Measurements from ENCODE around the gene TYMP. TPM values are rescaled to one million over a fixed set of nuclear protein-coding genes. Genes with fewer than 3 reads are reported as not detected.

Gene TYMP
- polyA plus RNA-seq, 1 of the 3 experiments (the other 2 are of a cell fraction), result 1.7 TPM

DNA sequence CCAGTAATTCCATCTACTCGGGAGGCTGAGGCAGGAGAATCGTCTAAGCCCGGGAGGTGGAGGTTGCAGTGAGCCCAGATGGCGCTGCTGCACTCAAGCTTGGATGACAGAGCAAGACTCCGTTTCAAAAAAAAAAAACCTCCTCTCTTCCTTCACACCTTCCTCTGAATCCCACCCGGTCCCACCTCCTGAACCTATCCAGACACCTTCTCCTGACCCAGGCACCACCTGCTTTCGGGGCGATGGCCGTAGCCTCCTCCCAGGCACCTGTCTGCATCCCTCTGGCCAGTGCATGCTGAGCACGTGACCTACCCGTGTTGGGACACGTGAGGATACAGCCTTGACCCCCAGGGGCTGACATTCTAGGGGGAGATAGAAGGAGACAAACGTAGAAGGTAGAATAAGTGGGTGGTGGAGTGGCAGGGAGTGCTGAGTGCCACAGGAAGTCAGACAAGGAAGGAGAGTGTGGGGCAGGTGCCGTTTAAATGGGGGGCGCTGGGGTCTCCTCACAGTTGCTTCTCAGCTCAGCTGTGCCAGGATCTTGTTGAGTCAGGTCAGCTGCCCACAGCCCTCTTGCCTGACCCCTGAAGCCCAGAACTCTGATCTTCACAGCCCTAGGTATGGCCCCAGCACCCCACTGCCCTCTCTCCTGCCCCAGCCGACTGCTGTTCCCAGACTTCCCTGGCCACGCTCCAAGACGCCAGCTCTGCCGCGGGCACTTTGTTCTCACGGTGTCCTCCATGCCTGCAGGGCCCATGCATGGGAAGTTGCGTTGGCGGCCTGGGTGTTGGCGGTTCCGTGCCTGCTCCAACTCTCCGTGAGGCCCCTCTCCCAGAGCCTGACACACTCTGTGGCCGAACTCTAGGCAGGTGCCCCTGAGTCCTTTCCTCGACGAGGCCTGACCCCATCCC, 44.3 kb downstream of the TYMP start:
- Histone ChIP-seq H3K4me2 (no peak overlapping the region), H3K36me3 (replicated peaks in 1 of 2; ENCODE audit: control insufficient read depth in 1 of 2, insufficient read depth in 2 of 2, low read length in 1 of 2) (no peaks in the 10 kb centered on the region), H3K27ac (ENCODE audit: low read depth in 2 of 2, low read length in 1 of 2) (no peak overlapping the region), H2AFZ (ENCODE audit: low read depth) (no peak overlapping the region), H3K9me3 (no peaks in the 10 kb centered on the region), H3K79me2 (ENCODE audit: insufficient read depth) (no peaks in the 10 kb centered on the region), H3K9ac (no peak overlapping the region), H3K9me2 (no peaks in the 10 kb centered on the region), H3K4me1 (ENCODE audit: control insufficient read depth in 1 of 2, insufficient read depth in 2 of 2, low read depth in 1 of 2, low read length in 1 of 2) (peaks cover 0 to 2% of the 10 kb centered on the region in 2 experiments; a peak in 1 of 4 replicates), H3K27me3 (ENCODE audit: insufficient read depth) (peaks cover 6% of the 10 kb centered on the region; the same call in 1 of the 2 replicates), H3K4me3 (ENCODE audit: low read depth in 2 of 2, low read length in 1 of 2) (no peak overlapping the region), H4K20me1 (ENCODE audit: insufficient read depth) (no peaks in the 10 kb centered on the region), H3F3A (replicated peaks; ENCODE audit: insufficient read depth) (no peaks in the 10 kb centered on the region)
- TF ChIP-seq FOXM1 (IDR thresholded peaks at IDR 0.05; ENCODE audit: low read depth), result no peak
- TF ChIP-seq RFX5 (IDR thresholded peaks at IDR 0.05; ENCODE audit: low read length), result no peak
- TF ChIP-seq, protein P1, sequence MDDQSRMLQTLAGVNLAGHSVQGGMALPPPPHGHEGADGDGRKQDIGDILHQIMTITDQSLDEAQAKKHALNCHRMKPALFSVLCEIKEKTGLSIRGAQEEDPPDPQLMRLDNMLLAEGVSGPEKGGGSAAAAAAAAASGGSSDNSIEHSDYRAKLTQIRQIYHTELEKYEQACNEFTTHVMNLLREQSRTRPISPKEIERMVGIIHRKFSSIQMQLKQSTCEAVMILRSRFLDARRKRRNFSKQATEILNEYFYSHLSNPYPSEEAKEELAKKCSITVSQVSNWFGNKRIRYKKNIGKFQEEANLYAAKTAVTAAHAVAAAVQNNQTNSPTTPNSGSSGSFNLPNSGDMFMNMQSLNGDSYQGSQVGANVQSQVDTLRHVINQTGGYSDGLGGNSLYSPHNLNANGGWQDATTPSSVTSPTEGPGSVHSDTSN (IDR thresholded peaks at IDR 0.05), result no peak
- TF ChIP-seq TCF12 (IDR thresholded peaks at IDR 0.05), result no peak
- no peak for TF ChIP-seq FOXJ3 (CRISPR knock-in tag; IDR thresholded peaks at IDR 0.05)
- TF ChIP-seq EP300 (IDR thresholded peaks at IDR 0.05; ENCODE audit: borderline replicate concordance in 1 of 2, low read depth in 1 of 2, low read length in 1 of 2), result no peak
- TF ChIP-seq GABPA (IDR thresholded peaks at IDR 0.05; ENCODE audit: low read depth), result no peak
- TF ChIP-seq, protein P2, sequence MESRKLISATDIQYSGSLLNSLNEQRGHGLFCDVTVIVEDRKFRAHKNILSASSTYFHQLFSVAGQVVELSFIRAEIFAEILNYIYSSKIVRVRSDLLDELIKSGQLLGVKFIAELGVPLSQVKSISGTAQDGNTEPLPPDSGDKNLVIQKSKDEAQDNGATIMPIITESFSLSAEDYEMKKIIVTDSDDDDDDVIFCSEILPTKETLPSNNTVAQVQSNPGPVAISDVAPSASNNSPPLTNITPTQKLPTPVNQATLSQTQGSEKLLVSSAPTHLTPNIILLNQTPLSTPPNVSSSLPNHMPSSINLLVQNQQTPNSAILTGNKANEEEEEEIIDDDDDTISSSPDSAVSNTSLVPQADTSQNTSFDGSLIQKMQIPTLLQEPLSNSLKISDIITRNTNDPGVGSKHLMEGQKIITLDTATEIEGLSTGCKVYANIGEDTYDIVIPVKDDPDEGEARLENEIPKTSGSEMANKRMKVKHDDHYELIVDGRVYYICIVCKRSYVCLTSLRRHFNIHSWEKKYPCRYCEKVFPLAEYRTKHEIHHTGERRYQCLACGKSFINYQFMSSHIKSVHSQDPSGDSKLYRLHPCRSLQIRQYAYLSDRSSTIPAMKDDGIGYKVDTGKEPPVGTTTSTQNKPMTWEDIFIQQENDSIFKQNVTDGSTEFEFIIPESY (IDR thresholded peaks at IDR 0.05; ENCODE audit: borderline replicate concordance, low read depth), result no peak
- no peak for TF ChIP-seq MXI1 (IDR thresholded peaks at IDR 0.05; ENCODE audit: low read depth, low read length)
- TF ChIP-seq, protein P3, sequence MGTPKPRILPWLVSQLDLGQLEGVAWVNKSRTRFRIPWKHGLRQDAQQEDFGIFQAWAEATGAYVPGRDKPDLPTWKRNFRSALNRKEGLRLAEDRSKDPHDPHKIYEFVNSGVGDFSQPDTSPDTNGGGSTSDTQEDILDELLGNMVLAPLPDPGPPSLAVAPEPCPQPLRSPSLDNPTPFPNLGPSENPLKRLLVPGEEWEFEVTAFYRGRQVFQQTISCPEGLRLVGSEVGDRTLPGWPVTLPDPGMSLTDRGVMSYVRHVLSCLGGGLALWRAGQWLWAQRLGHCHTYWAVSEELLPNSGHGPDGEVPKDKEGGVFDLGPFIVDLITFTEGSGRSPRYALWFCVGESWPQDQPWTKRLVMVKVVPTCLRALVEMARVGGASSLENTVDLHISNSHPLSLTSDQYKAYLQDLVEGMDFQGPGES (IDR thresholded peaks at IDR 0.05; ENCODE audit: low read depth, low read length), result no peak
- TF ChIP-seq RXRA (IDR thresholded peaks at IDR 0.05; ENCODE audit: borderline replicate concordance, low read depth), result no peak
- TF ChIP-seq YY1 (IDR thresholded peaks at IDR 0.05; ENCODE audit: low read depth), result no peak
- CTCF ChIA-PET, result interaction anchor here (3.2 kb wide), 1 partner anchor 13 kb away, joined by 12 read pairs; no protein-coding TSS in a partner anchor
- POLR2A ChIA-PET, result no interaction called here
- DNase-seq, result no peak
- 74% methylated on average over 18 of the region's 29 CpGs for WGBS (ENCODE audit: low lambda C conversion rate)

Measured in SK-N-SH (cell line).